NCI-H2107 treated with DMSO at 0.1 percent for 48 hours (cell line): ENCODE data around the gene RIMBP2.
A peak's percentile ranks its signal among the peaks of the same experiment; 100 is the strongest.

Experiments
- DNase-seq: peaks from one replicate; lab custom pipeline; 2025; ENCODE audit not compliant: unreplicated experiment; lab: John Stamatoyannopoulos, UW

Gene RIMBP2

GRCh38 chr12:130474599-130475269 is 241.4 kb downstream of the RIMBP2 start:
- no peak for DNase-seq

GRCh38 chr12:130473266-130473665 is 242.8 kb downstream of the RIMBP2 start:
- no peak for DNase-seq

- DNase-seq, result no peak
Observed at GRCh38 chr12:130470969-130471368, 245.1 kb downstream of the RIMBP2 start.

- DNase-seq, result no peak
Observed at GRCh38 chr12:130469552-130469951, 246.5 kb downstream of the RIMBP2 start.

- DNase-seq, result no peak
Observed at GRCh38 chr12:130468700-130469245, 247.3 kb downstream of the RIMBP2 start.

- DNase-seq, result no peak
Observed at GRCh38 chr12:130468186-130468585, 247.9 kb downstream of the RIMBP2 start.

GRCh38 chr12:130465626-130466025 is 250.5 kb downstream of the RIMBP2 start:
- DNase-seq, result no peak

- DNase-seq, result no peak
Observed at GRCh38 chr12:130465046-130465445, 251.1 kb downstream of the RIMBP2 start.

- no peak for DNase-seq
Observed at GRCh38 chr12:130463818-130464670, 252.1 kb downstream of the RIMBP2 start.

GRCh38 chr12:130463275-130463658 is 252.8 kb downstream of the RIMBP2 start:
- DNase-seq, result peak; percentile 20

- no peak for DNase-seq
Observed at GRCh38 chr12:130462558-130463274, 253.4 kb downstream of the RIMBP2 start.

GRCh38 chr12:130461839-130462557 is 254.1 kb downstream of the RIMBP2 start:
- no peak for DNase-seq

- peak; percentile 69 for DNase-seq
Observed at GRCh38 chr12:130461447-130461815, 254.7 kb downstream of the RIMBP2 start.

- no peak for DNase-seq
Observed at GRCh38 chr12:130460611-130461446, 255.3 kb downstream of the RIMBP2 start.

GRCh38 chr12:130459916-130460315 is 256.2 kb downstream of the RIMBP2 start:
- DNase-seq, result no peak

- DNase-seq, result no peak
Observed at GRCh38 chr12:130458341-130458740, 257.8 kb downstream of the RIMBP2 start.

GRCh38 chr12:130457215-130457614 is 258.9 kb downstream of the RIMBP2 start:
- no peak for DNase-seq

GRCh38 chr12:130456375-130457199 is 259.5 kb downstream of the RIMBP2 start:
- peak; percentile 78 for DNase-seq

GRCh38 chr12:130455161-130455560 is 260.9 kb downstream of the RIMBP2 start:
- DNase-seq, result no peak
